OCI-LY7 (cell line): Measurements from ENCODE around the gene CALN1.

ENCODE experiments used
- EZH2phosphoT487 ChIP-seq: fragments of 200-600 bp; sonication (generic); IDR thresholded peaks from 2 replicates; pipeline ENCODE4 v1.6.1; 2018; ENCODE audit warnings: low read depth, borderline replicate concordance, mild to moderate bottlenecking, mixed run types, antibody characterized with exemption, low read length, moderate library complexity, mixed read lengths
- TF ChIP-seq, protein P1 (sequence below): fragments of 200-600 bp; sonication (generic); conservative IDR thresholded peaks from 2 replicates; pipeline ENCODE4 v1.5.1; 2014; ENCODE audit warnings: mild to moderate bottlenecking, antibody characterized with exemption, low read length, moderate library complexity, mixed read lengths

- TF ChIP-seq, protein P1, sequence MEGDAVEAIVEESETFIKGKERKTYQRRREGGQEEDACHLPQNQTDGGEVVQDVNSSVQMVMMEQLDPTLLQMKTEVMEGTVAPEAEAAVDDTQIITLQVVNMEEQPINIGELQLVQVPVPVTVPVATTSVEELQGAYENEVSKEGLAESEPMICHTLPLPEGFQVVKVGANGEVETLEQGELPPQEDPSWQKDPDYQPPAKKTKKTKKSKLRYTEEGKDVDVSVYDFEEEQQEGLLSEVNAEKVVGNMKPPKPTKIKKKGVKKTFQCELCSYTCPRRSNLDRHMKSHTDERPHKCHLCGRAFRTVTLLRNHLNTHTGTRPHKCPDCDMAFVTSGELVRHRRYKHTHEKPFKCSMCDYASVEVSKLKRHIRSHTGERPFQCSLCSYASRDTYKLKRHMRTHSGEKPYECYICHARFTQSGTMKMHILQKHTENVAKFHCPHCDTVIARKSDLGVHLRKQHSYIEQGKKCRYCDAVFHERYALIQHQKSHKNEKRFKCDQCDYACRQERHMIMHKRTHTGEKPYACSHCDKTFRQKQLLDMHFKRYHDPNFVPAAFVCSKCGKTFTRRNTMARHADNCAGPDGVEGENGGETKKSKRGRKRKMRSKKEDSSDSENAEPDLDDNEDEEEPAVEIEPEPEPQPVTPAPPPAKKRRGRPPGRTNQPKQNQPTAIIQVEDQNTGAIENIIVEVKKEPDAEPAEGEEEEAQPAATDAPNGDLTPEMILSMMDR: no peak
- TF ChIP-seq EZH2phosphoT487: no peak
Measured at GRCh38 chr7:71864130-71864529, 548.0 kb downstream of the CALN1 start.
